Measurements from ENCODE around the gene CLSTN1. TPM values are rescaled to one million over a fixed set of nuclear protein-coding genes. Genes with fewer than 3 reads are reported as not detected.
A peak's percentile ranks its signal among the peaks of the same experiment; 100 is the strongest.

The CLSTN1 gene
- total and polyA plus RNA-seq, 12 donors, result 37.1 to 79.8 (median 63.8) TPM

DNA sequence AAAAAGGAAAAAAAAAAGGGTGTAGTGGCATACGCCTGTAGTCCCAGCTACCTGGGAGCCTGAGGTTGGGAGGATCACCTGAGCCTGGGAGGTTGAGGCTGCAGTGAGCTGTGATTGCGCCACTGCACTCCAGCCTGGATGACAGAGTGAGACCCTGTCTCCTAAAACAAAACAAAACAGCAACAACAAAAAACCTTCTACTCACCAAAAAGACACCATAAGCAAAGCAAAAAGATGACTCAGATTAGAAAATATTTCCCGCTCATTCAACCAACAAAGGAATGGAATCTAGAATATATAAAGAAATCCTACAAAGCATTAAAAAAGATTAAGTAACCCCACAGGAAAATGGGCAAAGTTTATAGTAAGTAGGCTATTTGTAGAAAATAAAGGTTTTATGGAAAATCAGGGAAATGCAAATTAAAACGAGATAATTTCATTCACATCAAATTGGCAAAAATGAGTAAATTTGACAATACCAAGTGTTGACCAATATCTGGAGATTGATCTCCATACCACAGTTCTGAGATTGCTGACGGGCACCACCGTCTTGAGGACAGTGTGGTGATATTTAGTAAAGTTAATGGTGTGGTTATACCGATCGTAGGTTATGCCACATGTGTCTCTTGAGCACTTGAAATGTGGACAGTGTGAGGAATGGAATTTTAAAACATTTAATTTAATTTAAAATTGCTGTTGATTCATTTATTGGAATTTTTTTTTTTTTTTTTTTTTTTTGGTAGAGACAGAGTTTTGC lies 118.2 kb downstream of the CLSTN1 start:
- TF ChIP-seq, protein P1, sequence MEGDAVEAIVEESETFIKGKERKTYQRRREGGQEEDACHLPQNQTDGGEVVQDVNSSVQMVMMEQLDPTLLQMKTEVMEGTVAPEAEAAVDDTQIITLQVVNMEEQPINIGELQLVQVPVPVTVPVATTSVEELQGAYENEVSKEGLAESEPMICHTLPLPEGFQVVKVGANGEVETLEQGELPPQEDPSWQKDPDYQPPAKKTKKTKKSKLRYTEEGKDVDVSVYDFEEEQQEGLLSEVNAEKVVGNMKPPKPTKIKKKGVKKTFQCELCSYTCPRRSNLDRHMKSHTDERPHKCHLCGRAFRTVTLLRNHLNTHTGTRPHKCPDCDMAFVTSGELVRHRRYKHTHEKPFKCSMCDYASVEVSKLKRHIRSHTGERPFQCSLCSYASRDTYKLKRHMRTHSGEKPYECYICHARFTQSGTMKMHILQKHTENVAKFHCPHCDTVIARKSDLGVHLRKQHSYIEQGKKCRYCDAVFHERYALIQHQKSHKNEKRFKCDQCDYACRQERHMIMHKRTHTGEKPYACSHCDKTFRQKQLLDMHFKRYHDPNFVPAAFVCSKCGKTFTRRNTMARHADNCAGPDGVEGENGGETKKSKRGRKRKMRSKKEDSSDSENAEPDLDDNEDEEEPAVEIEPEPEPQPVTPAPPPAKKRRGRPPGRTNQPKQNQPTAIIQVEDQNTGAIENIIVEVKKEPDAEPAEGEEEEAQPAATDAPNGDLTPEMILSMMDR (IDR thresholded peaks at IDR 0.05), result no peak
- Histone ChIP-seq H3K27ac (no peak overlapping the region), H3K9me3 (no peaks in the 10 kb centered on the region), H3K36me3 (peaks cover 0 to 6% (median 0%) of the 10 kb centered on the region in 9 donors), H3K4me1 (peaks cover 0 to 45% (median 0%) of the 10 kb centered on the region in 9 donors), H3K4me3 (no peak overlapping the region), H3K27me3 (no peaks in the 10 kb centered on the region)
- ATAC-seq (no peak), DNase-seq (no peak)
- 94 to 95% methylated on average over 8 of the region's 8 CpGs for WGBS, 2 donors
- intact Hi-C loops (cut with DNase I), result loop anchor here in 1 of 10 donors (10.0 kb wide), 1 partner anchor 149 kb away; no protein-coding TSS in a partner anchor

- Histone ChIP-seq H3K9me3 (no peaks in the 10 kb centered on the region), H3K36me3 (peaks cover 0 to 16% (median 0%) of the 10 kb centered on the region in 9 donors), H3K4me1 (peaks cover 0 to 49% (median 0%) of the 10 kb centered on the region in 9 donors), H3K27ac (peak overlapping the region in 1 of 10 donors; percentile 56), H3K27me3 (no peaks in the 10 kb centered on the region), H3K4me3 (no peak overlapping the region)
- intact Hi-C loops (cut with DNase I), result loop anchor here in 1 of 10 donors (10.0 kb wide), 1 partner anchor 151 kb away; no protein-coding TSS in a partner anchor
- no peak for DNase-seq
- WGBS, 2 donors, result 95 to 96% methylated on average over 3 of the region's 3 CpGs
- TF ChIP-seq, protein P1 (IDR thresholded peaks at IDR 0.05), result no peak
- ATAC-seq, result no peak
Measured at GRCh38 chr1:9703681-9704080, 120.1 kb downstream of the CLSTN1 start.

GRCh38 chr1:9703165-9703509 lies 120.6 kb downstream of the CLSTN1 start:
- TF ChIP-seq, protein P1 (IDR thresholded peaks at IDR 0.05), result no peak
- no peaks in the 10 kb centered on the region for H3K9me3 ChIP-seq
- intact Hi-C loops (cut with DNase I), result loop anchor here in 1 of 10 donors (10.0 kb wide), 1 partner anchor 152 kb away; no protein-coding TSS in a partner anchor
- H3K27ac ChIP-seq, result no peak overlapping the region
- DNase-seq (no peak), ATAC-seq (no peak)
- peaks cover 0 to 21% (median 0%) of the 10 kb centered on the region in 9 donors for H3K36me3 ChIP-seq
- 83 to 90% methylated on average over 5 of the region's 5 CpGs for WGBS, 2 donors
- no peak overlapping the region for H3K4me3 ChIP-seq
- peaks cover 0 to 49% (median 0%) of the 10 kb centered on the region in 9 donors for H3K4me1 ChIP-seq
- no peaks in the 10 kb centered on the region for H3K27me3 ChIP-seq

DNA sequence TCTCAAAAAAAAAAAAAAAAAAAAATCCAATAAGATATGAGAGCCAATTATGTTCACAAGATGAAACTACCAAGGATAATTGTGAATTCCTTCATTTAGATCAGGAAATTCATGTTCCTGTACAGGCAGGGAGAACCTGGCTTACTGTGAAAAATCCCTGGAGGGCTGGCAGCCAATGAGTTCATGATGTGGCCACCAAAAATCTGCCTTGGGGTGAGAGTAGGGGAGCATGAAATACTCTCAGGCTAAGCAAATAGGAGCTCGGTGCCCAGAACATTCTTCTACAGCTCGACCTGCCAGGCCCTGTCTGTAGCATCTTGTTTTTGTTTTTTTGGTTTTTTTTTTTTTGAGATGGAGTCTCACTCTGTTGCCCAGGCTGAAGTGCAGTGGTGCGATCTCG lies 122.1 kb downstream of the CLSTN1 start:
- H3K36me3 ChIP-seq, result peaks cover 0 to 29% (median 0%) of the 10 kb centered on the region in 9 donors
- no peak for ATAC-seq
- H3K4me1 ChIP-seq, result peaks cover 0 to 45% (median 0%) of the 10 kb centered on the region in 9 donors
- H3K27me3 ChIP-seq, result no peaks in the 10 kb centered on the region
- no peaks in the 10 kb centered on the region for H3K9me3 ChIP-seq
- DNase-seq, result no peak
- intact Hi-C loops (cut with DNase I), result loop anchor here in 1 of 10 donors (10.0 kb wide), 1 partner anchor 153 kb away; no protein-coding TSS in a partner anchor
- WGBS, 2 donors, result 93 to 94% methylated on average over 4 of the region's 4 CpGs
- no peak overlapping the region for H3K27ac ChIP-seq
- H3K4me3 ChIP-seq, result no peak overlapping the region
- TF ChIP-seq, protein P1 (IDR thresholded peaks at IDR 0.05), result no peak

Measured in heart right ventricle (tissue), 16 donors.